Activated CD8-positive, alpha-beta T cell treated with anti-CD3 and anti-CD28 coated beads, Interleukin-2, amount 10 ng/mL, durations not matched to agents 7 days and 5 days (primary cell): ENCODE data around the gene GZF1. TPM values are rescaled to one million over a fixed set of nuclear protein-coding genes. Genes with fewer than 3 reads are reported as not detected.

ENCODE experiments used
- ATAC-seq: fragments of 150-1000 bp; cut with Tn5 transposase; one replicate; pipeline ENCODE4 v1.10.0; 2021; ENCODE audit warnings: moderate library complexity
- CTCF ChIA-PET: fragments of 350-600 bp; sonication (Branson Sonifier 250); formaldehyde crosslinking; loops from one replicate; lab custom pipeline; 2021; ENCODE audit warnings: antibody characterized with exemption; lab: Charles Lee
- POLR2A ChIA-PET: fragments of 350-600 bp; sonication (Branson Sonifier 250); formaldehyde crosslinking; loops from one replicate; lab custom pipeline; 2021; ENCODE audit warnings: antibody characterized with exemption; lab: Charles Lee
- DNase-seq: peaks from one replicate; pipeline ENCODE4 v3.0.0-alpha.2; 2020
- H3K27ac Mint-ChIP-seq: one replicate; pipeline ENCODE4 v1.8.0; 2021; ENCODE audit warnings: mild to moderate bottlenecking, mixed read lengths
- H3K27me3 Mint-ChIP-seq: one replicate; pipeline ENCODE4 v1.8.0; 2021; ENCODE audit warnings: low read depth, mixed read lengths
- H3K36me3 Mint-ChIP-seq: one replicate; pipeline ENCODE4 v1.8.0; 2021; ENCODE audit warnings: low read depth, mixed read lengths
- H3K4me1 Mint-ChIP-seq: one replicate; pipeline ENCODE4 v1.8.0; 2021; ENCODE audit warnings: low read depth, mixed read lengths
- H3K4me3 Mint-ChIP-seq: one replicate; pipeline ENCODE4 v1.8.0; 2021; ENCODE audit warnings: mild to moderate bottlenecking, mixed read lengths
- H3K9me3 Mint-ChIP-seq: one replicate; pipeline ENCODE4 v1.8.0; 2022; ENCODE audit warnings: mixed read lengths; ENCODE audit not compliant: insufficient read depth
- total RNA-seq, 2 experiments: library from RNA; stranded (reverse); gene quantifications; one replicate each; pipeline ENCODE4 v1.2.3, GENCODE V29; 2021

GZF1 gene
- total RNA-seq, 2 experiments from 2014 or later: 11.1 to 15.8 TPM

GRCh38 chr20:23393996-23394775, 32.2 kb downstream of the GZF1 start:
- Mint-ChIP-seq H3K4me3 (no peak overlapping the region), H3K9me3 (no peaks in the 10 kb centered on the region), H3K36me3 (peaks cover 59% of the 10 kb centered on the region), H3K27me3 (no peaks in the 10 kb centered on the region), H3K27ac (peak overlapping the region; percentile 68), H3K4me1 (peaks cover 27% of the 10 kb centered on the region)
- ChIA-PET CTCF (interaction anchor here (1.5 kb wide), 1 partner anchor 12 kb away, joined by 4 read pairs; no protein-coding TSS in a partner anchor), POLR2A (interaction anchor here (0.7 kb wide), 1 partner anchor 28 kb away, joined by 4 read pairs; no protein-coding TSS in a partner anchor)
- DNase-seq: no peak
- no peak for ATAC-seq

GRCh38 chr20:23396950-23397627, 35.1 kb downstream of the GZF1 start:
- ATAC-seq (no peak), DNase-seq (no peak)
- Mint-ChIP-seq H3K36me3 (peaks cover 68% of the 10 kb centered on the region), H3K4me3 (no peak overlapping the region), H3K27ac (peak overlapping the region; percentile 23), H3K4me1 (peaks cover 53% of the 10 kb centered on the region), H3K9me3 (no peaks in the 10 kb centered on the region), H3K27me3 (no peaks in the 10 kb centered on the region)
- CTCF ChIA-PET: interaction anchor here (1.1 to 1.3 kb wide), 2 partner anchors 12 to 26 kb away, joined by 3 to 5 read pairs; no protein-coding TSS in a partner anchor
- POLR2A ChIA-PET: no interaction called here

GRCh38 chr20:23397961-23398360, 36.0 kb downstream of the GZF1 start:
- ATAC-seq (peak; percentile 63), DNase-seq (no peak)
- H3K27ac Mint-ChIP-seq: peak overlapping the region; percentile 84
- ChIA-PET POLR2A (interaction anchor here (1.0 to 2.1 kb wide), 2 partner anchors 10 to 48 kb away, joined by 3 to 9 read pairs; partner anchors contain the start of gene NXT1), CTCF (interaction anchor here (1.1 to 2.0 kb wide), 3 partner anchors 11 to 25 kb away, joined by 3 to 7 read pairs (median 5); no protein-coding TSS in a partner anchor)
- H3K4me1 Mint-ChIP-seq: peaks cover 55% of the 10 kb centered on the region
- H3K27me3 Mint-ChIP-seq: no peaks in the 10 kb centered on the region
- H3K9me3 Mint-ChIP-seq: no peaks in the 10 kb centered on the region
- H3K36me3 Mint-ChIP-seq: peaks cover 70% of the 10 kb centered on the region
- peak overlapping the region; percentile 51 for H3K4me3 Mint-ChIP-seq

- peak overlapping the region; percentile 79 for H3K27ac Mint-ChIP-seq
- ChIA-PET CTCF (interaction anchor here (1.2 to 2.2 kb wide), 4 partner anchors 17 to 49 kb away, joined by 5 to 15 read pairs (median 7); partner anchors contain the start of genes NAPB and NXT1), POLR2A (interaction anchor here (1.0 to 2.5 kb wide), 4 partner anchors 18 to 49 kb away, joined by 4 to 9 read pairs (median 8); partner anchors contain the start of gene NXT1)
- ATAC-seq (peak; percentile 70), DNase-seq (no peak)
- H3K9me3 Mint-ChIP-seq: no peaks in the 10 kb centered on the region
- peaks cover 55% of the 10 kb centered on the region for H3K4me1 Mint-ChIP-seq
- H3K27me3 Mint-ChIP-seq: no peaks in the 10 kb centered on the region
- H3K36me3 Mint-ChIP-seq: peaks cover 57% of the 10 kb centered on the region
- H3K4me3 Mint-ChIP-seq: no peak overlapping the region
Measured at GRCh38 chr20:23399568-23400241, 37.7 kb downstream of the GZF1 start.

- peaks cover 52% of the 10 kb centered on the region for H3K4me1 Mint-ChIP-seq
- H3K27me3 Mint-ChIP-seq: no peaks in the 10 kb centered on the region
- no peaks in the 10 kb centered on the region for H3K9me3 Mint-ChIP-seq
- DNase-seq (no peak), ATAC-seq (no peak)
- no peak overlapping the region for H3K4me3 Mint-ChIP-seq
- ChIA-PET CTCF (interaction anchor here (1.0 to 2.2 kb wide), 5 partner anchors 18 to 51 kb away, joined by 3 to 15 read pairs (median 4); partner anchors contain the start of genes NAPB and NXT1), POLR2A (interaction anchor here (0.9 to 2.5 kb wide), 2 partner anchors 15 to 17 kb away, joined by 3 to 9 read pairs; no protein-coding TSS in a partner anchor)
- peak overlapping the region; percentile 39 for H3K27ac Mint-ChIP-seq
- peaks cover 48% of the 10 kb centered on the region for H3K36me3 Mint-ChIP-seq
Measured at GRCh38 chr20:23401051-23401450, 39.1 kb downstream of the GZF1 start.

GRCh38 chr20:23403751-23404150, 41.8 kb downstream of the GZF1 start:
- Mint-ChIP-seq H3K36me3 (peaks cover 44% of the 10 kb centered on the region), H3K4me3 (no peak overlapping the region), H3K27me3 (no peaks in the 10 kb centered on the region), H3K27ac (no peak overlapping the region), H3K4me1 (peaks cover 51% of the 10 kb centered on the region), H3K9me3 (no peaks in the 10 kb centered on the region)
- ChIA-PET CTCF (interaction anchor here (1.0 to 2.4 kb wide), 5 partner anchors 12 to 43 kb away, joined by 3 to 8 read pairs (median 4); partner anchors contain the start of gene NAPB), POLR2A (no interaction called here)
- DNase-seq: no peak
- no peak for ATAC-seq

GRCh38 chr20:23404196-23404595, 42.2 kb downstream of the GZF1 start:
- peaks cover 40% of the 10 kb centered on the region for H3K36me3 Mint-ChIP-seq
- ATAC-seq (no peak), DNase-seq (no peak)
- no peaks in the 10 kb centered on the region for H3K27me3 Mint-ChIP-seq
- no peaks in the 10 kb centered on the region for H3K9me3 Mint-ChIP-seq
- POLR2A ChIA-PET: no interaction called here
- CTCF ChIA-PET: interaction anchor here (1.3 to 2.4 kb wide), 4 partner anchors 11 to 43 kb away, joined by 4 to 8 read pairs (median 5); no protein-coding TSS in a partner anchor
- no peak overlapping the region for H3K27ac Mint-ChIP-seq
- H3K4me3 Mint-ChIP-seq: no peak overlapping the region
- H3K4me1 Mint-ChIP-seq: peaks cover 48% of the 10 kb centered on the region

GRCh38 chr20:23406880-23407279, 44.9 kb downstream of the GZF1 start:
- no peak for ATAC-seq
- Mint-ChIP-seq H3K36me3 (peaks cover 23% of the 10 kb centered on the region), H3K27ac (no peak overlapping the region), H3K4me3 (no peak overlapping the region), H3K9me3 (no peaks in the 10 kb centered on the region), H3K27me3 (no peaks in the 10 kb centered on the region), H3K4me1 (peaks cover 27% of the 10 kb centered on the region)
- ChIA-PET POLR2A (interaction anchor here (0.8 kb wide), 1 partner anchor 14 kb away, joined by 3 read pairs; the partner anchor contains the start of gene NAPB), CTCF (interaction anchor here (1.2 to 2.7 kb wide), 4 partner anchors 11 to 57 kb away, joined by 4 to 11 read pairs (median 8); partner anchors contain the start of gene NXT1)
- DNase-seq: no peak

- H3K36me3 Mint-ChIP-seq: peaks cover 17% of the 10 kb centered on the region
- ATAC-seq: peak; percentile 69
- H3K9me3 Mint-ChIP-seq: no peaks in the 10 kb centered on the region
- H3K27ac Mint-ChIP-seq: no peak overlapping the region
- peaks cover 27% of the 10 kb centered on the region for H3K4me1 Mint-ChIP-seq
- no peak for DNase-seq
- H3K27me3 Mint-ChIP-seq: no peaks in the 10 kb centered on the region
- ChIA-PET CTCF (interaction anchor here (1.5 to 2.7 kb wide), 3 partner anchors 10 to 58 kb away, joined by 7 to 11 read pairs (median 8); partner anchors contain the start of gene NXT1), POLR2A (interaction anchor here (1.0 kb wide), 1 partner anchor 10 kb away, joined by 3 read pairs; no protein-coding TSS in a partner anchor)
- no peak overlapping the region for H3K4me3 Mint-ChIP-seq
Measured at GRCh38 chr20:23407781-23408464, 45.9 kb downstream of the GZF1 start.

- peaks cover 35% of the 10 kb centered on the region for H3K4me1 Mint-ChIP-seq
- DNase-seq: no peak
- H3K9me3 Mint-ChIP-seq: no peaks in the 10 kb centered on the region
- H3K27me3 Mint-ChIP-seq: no peaks in the 10 kb centered on the region
- no peak overlapping the region for H3K27ac Mint-ChIP-seq
- ChIA-PET CTCF (interaction anchor here (0.9 to 1.7 kb wide), 4 partner anchors 8 to 13 kb away, joined by 3 to 8 read pairs (median 4); partner anchors contain the start of gene NAPB), POLR2A (interaction anchor here (1.0 kb wide), 1 partner anchor 58 kb away, joined by 5 read pairs; the partner anchor contains the start of gene NXT1)
- peaks cover 19% of the 10 kb centered on the region for H3K36me3 Mint-ChIP-seq
- no peak overlapping the region for H3K4me3 Mint-ChIP-seq
- no peak for ATAC-seq
Measured at GRCh38 chr20:23408957-23409356, 47.0 kb downstream of the GZF1 start.
